Heart left ventricle (tissue), 13 donors: ENCODE measurements around the gene GPR107.

Experiments used
- POLR2A ChIP-seq, 2 donors: fragments of 450-650 bp; IDR thresholded peaks; one replicate each; pipeline ENCODE4 v1.6.1; 2017; ENCODE audit warnings: antibody characterized with exemption in 2 of 2, mild to moderate bottlenecking in 2 of 2, moderate library complexity in 2 of 2
- TF ChIP-seq, protein P1 (sequence below), 12 donors: fragments of 200-600 bp; sonication (generic) in 4 of 12; IDR thresholded peaks; one replicate each; pipeline versions ENCODE4 v1.5.0 to v1.8.0; 2018 to 2022; ENCODE audit warnings: antibody characterized with exemption in 12 of 12, mild to moderate bottlenecking in 5 of 12
- donor health status: ischemic (EF 13 %, LVEDD 7.1; RV severe dilation, severe dysfunction).
- donor health status: DM: no; HTN: yes; CAD: no.
- donor health status: DM: no; HTN: no; CAD: no.
- donor health status: ischemic (EF 25% LVEDD 6.9; RV normal size, moderate dysfunction).
- donor health status: ischemic (EF 25% LVEDD 5.7; RV mildly dilated, moderate dysfunction).
- donor health status: ischemic (EF 35%, LVEDD 5.7; RV mildly dilated, moderate dysfunction).
- donor health status: nonischemic (EF 11% LVEDD 7.7; RV severe dilation, severe dysfunction).
- donor health status: DM: yes; HTN: yes; CAD: no.
- donor health status: PGD.
- donor health status: ischemic (EF 29% LVEDD 5.4; RV normal size, mild dysfunction).
- donor health status: nonischemic (EF 23%, LVEDD 6.1; RV moderate dilation, normal function).

DNA sequence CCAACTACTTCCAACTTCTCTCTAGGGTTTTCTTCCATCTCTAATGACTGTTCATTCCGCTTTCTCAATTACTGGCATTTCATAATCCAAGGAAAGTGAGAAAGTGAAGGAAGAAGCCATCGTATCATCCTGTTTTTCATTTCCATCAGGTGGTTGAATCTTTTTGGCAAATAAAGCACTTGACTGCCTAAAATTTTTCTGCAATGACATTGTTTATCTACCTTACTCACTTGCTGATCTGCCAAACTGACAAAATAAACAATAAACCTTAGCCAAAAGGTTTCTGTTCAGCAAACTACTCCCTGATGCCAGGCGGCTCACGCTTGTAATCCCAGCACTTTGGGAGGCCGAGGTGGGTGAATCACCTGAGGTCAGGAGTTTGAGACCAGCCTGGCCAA, 29.1 kb upstream of the GPR107 start:
- TF ChIP-seq, protein P1, sequence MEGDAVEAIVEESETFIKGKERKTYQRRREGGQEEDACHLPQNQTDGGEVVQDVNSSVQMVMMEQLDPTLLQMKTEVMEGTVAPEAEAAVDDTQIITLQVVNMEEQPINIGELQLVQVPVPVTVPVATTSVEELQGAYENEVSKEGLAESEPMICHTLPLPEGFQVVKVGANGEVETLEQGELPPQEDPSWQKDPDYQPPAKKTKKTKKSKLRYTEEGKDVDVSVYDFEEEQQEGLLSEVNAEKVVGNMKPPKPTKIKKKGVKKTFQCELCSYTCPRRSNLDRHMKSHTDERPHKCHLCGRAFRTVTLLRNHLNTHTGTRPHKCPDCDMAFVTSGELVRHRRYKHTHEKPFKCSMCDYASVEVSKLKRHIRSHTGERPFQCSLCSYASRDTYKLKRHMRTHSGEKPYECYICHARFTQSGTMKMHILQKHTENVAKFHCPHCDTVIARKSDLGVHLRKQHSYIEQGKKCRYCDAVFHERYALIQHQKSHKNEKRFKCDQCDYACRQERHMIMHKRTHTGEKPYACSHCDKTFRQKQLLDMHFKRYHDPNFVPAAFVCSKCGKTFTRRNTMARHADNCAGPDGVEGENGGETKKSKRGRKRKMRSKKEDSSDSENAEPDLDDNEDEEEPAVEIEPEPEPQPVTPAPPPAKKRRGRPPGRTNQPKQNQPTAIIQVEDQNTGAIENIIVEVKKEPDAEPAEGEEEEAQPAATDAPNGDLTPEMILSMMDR (IDR thresholded peaks at IDR 0.05): no peak
- no peak for TF ChIP-seq POLR2A (IDR thresholded peaks at IDR 0.05)
